ENCODE measurements around the gene HGS. TPM values are rescaled to one million over a fixed set of nuclear protein-coding genes. Genes with fewer than 3 reads are reported as not detected.

HGS gene
- total RNA-seq, 1 experiment from 2014 or later = 187 TPM

DNA sequence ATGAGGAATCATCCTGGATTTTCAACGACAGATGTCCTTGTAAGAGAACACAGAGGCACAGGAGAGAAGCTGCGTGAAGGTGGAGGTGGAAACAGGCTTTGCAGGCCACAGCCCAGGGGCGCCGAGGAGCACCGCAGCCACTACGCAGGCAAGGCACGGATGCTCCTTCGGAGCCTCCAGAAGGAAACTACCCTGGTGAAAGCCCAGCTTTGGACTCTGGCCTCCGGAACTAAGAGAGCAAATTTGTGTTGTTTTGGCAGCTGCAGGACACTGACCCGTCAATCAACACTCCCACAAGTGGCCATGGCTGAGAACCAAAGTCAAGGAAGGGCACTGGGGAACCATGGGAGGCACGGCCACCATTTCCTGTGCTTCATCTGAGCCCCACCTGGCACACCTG is 3.7 kb upstream of the HGS start:
- Histone ChIP-seq H3K27me3 (replicated peaks; ENCODE audit: insufficient read depth, low read depth, low read length, poor library complexity) (no peaks in the 10 kb centered on the region), H3K4me1 (ENCODE audit: insufficient read depth, low read length, poor library complexity, severe bottlenecking) (peaks cover 23% of the 10 kb centered on the region), H3K36me3 (ENCODE audit: insufficient read depth, low read length, poor library complexity, severe bottlenecking) (peaks cover 2% of the 10 kb centered on the region), H3K27ac (ENCODE audit: low read depth, low read length, poor library complexity, severe bottlenecking) (no peak overlapping the region), H3K4me3 (ENCODE audit: low read depth, low read length, poor library complexity, severe bottlenecking) (no peak overlapping the region), H3K9me3 (ENCODE audit: low read depth, low read length, poor library complexity, severe bottlenecking) (no peaks in the 10 kb centered on the region)
- ChIA-PET CTCF (interaction anchor here (0.7 kb wide), 1 partner anchor 10 kb away, joined by 4 read pairs; no protein-coding TSS in a partner anchor), POLR2A (ENCODE audit: low non-redundant PET) (interaction anchor here (0.7 kb wide), 1 partner anchor 12 kb away, joined by 20 read pairs; no protein-coding TSS in a partner anchor)
- TF ChIP-seq, protein P1, sequence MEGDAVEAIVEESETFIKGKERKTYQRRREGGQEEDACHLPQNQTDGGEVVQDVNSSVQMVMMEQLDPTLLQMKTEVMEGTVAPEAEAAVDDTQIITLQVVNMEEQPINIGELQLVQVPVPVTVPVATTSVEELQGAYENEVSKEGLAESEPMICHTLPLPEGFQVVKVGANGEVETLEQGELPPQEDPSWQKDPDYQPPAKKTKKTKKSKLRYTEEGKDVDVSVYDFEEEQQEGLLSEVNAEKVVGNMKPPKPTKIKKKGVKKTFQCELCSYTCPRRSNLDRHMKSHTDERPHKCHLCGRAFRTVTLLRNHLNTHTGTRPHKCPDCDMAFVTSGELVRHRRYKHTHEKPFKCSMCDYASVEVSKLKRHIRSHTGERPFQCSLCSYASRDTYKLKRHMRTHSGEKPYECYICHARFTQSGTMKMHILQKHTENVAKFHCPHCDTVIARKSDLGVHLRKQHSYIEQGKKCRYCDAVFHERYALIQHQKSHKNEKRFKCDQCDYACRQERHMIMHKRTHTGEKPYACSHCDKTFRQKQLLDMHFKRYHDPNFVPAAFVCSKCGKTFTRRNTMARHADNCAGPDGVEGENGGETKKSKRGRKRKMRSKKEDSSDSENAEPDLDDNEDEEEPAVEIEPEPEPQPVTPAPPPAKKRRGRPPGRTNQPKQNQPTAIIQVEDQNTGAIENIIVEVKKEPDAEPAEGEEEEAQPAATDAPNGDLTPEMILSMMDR (conservative IDR thresholded peaks at IDR 0.05; ENCODE audit: low read depth, low read length) = no peak
- TF ChIP-seq EZH2 (IDR thresholded peaks at IDR 0.05; ENCODE audit: borderline replicate concordance, low read depth, low read length, poor library complexity, severe bottlenecking) = no peak
- BruUV-seq (replicated peaks) = no TSS peak
- DNase-seq (ENCODE audit: low spot score) = no peak
- intact Hi-C loops (cut with micrococcal nuclease; ENCODE audit: unreplicated experiment) = no loop called here

DNA sequence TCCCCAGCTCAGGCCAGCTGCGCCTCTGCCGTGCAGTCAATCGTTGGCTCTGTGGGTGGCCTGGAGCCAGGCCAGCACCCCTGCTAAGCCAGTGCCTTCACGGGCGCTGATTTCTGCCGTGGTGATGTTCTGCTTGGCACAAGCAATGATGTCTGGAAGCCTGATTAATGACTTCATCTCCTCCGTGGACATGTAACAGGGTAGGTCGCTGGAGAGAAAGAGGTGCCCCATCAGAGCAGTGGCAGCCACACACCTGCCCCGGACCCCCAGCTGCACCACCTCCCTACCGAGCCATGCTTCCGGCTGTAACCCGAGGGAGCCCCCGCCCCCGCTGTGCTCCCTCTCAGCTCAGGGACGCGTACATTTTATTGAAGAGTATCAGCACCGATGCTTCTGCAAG is 2.1 kb upstream of the HGS start:
- H3K9me3 ChIP-seq (ENCODE audit: low read depth, low read length, poor library complexity, severe bottlenecking) = no peaks in the 10 kb centered on the region
- ChIA-PET POLR2A (ENCODE audit: low non-redundant PET) (no interaction called here), CTCF (no interaction called here)
- DNase-seq (ENCODE audit: low spot score) = peak; percentile 79
- no peak for TF ChIP-seq EZH2 (IDR thresholded peaks at IDR 0.05; ENCODE audit: borderline replicate concordance, low read depth, low read length, poor library complexity, severe bottlenecking)
- H3K36me3 ChIP-seq (ENCODE audit: insufficient read depth, low read length, poor library complexity, severe bottlenecking) = peaks cover 11% of the 10 kb centered on the region
- H3K4me3 ChIP-seq (ENCODE audit: low read depth, low read length, poor library complexity, severe bottlenecking) = peak overlapping the region; percentile 93
- peak overlapping the region; percentile 90 for H3K27ac ChIP-seq (ENCODE audit: low read depth, low read length, poor library complexity, severe bottlenecking)
- no TSS peak for BruUV-seq (replicated peaks)
- no peaks in the 10 kb centered on the region for H3K27me3 ChIP-seq (replicated peaks; ENCODE audit: insufficient read depth, low read depth, low read length, poor library complexity)
- peaks cover 25% of the 10 kb centered on the region for H3K4me1 ChIP-seq (ENCODE audit: insufficient read depth, low read length, poor library complexity, severe bottlenecking)
- intact Hi-C loops (cut with micrococcal nuclease; ENCODE audit: unreplicated experiment) = no loop called here

DNA sequence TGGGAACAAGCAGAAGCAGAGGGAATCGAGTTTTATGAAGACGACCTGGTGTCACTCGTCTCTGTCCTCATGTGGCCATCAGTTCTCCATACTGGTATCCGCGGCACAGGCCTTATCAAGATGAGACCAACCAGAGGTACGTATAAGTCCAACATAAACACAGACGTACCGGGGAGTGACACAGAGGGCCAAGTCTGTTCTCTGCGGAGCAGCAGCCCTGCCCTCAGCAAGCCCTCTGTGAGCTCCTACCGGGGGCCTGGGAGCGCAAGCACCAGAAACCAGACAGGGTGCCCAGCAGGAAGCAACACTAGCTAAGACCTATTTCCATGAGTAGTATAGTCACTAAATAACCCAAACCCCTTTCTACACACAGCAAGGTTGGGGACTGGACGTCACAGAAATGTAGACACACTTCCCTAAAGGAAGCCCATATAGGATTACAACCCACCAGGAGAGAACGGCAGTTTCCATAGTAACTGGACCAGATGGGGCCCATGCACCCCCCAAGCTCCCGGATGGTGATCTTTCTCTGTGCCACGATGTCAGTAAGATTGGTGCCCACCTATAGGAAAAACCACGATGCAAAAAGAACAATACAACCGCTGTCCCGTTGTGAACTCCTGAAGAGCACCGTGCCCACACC is 1.1 kb upstream of the HGS start:
- H3K4me1 ChIP-seq (ENCODE audit: insufficient read depth, low read length, poor library complexity, severe bottlenecking) = peaks cover 25% of the 10 kb centered on the region
- H3K4me3 ChIP-seq (ENCODE audit: low read depth, low read length, poor library complexity, severe bottlenecking) = peak overlapping the region; percentile 93
- TF ChIP-seq EZH2 (IDR thresholded peaks at IDR 0.05; ENCODE audit: borderline replicate concordance, low read depth, low read length, poor library complexity, severe bottlenecking) = no peak
- TF ChIP-seq, protein P1 (conservative IDR thresholded peaks at IDR 0.05; ENCODE audit: low read depth, low read length) = no peak
- BruUV-seq (replicated peaks) = no TSS peak
- no peaks in the 10 kb centered on the region for H3K27me3 ChIP-seq (replicated peaks; ENCODE audit: insufficient read depth, low read depth, low read length, poor library complexity)
- peak; percentile 46 for DNase-seq (ENCODE audit: low spot score)
- H3K36me3 ChIP-seq (ENCODE audit: insufficient read depth, low read length, poor library complexity, severe bottlenecking) = peaks cover 21% of the 10 kb centered on the region
- ChIA-PET POLR2A (ENCODE audit: low non-redundant PET) (no interaction called here), CTCF (no interaction called here)
- intact Hi-C loops (cut with micrococcal nuclease; ENCODE audit: unreplicated experiment) = no loop called here
- peak overlapping the region; percentile 90 for H3K27ac ChIP-seq (ENCODE audit: low read depth, low read length, poor library complexity, severe bottlenecking)
- H3K9me3 ChIP-seq (ENCODE audit: low read depth, low read length, poor library complexity, severe bottlenecking) = no peaks in the 10 kb centered on the region

DNA sequence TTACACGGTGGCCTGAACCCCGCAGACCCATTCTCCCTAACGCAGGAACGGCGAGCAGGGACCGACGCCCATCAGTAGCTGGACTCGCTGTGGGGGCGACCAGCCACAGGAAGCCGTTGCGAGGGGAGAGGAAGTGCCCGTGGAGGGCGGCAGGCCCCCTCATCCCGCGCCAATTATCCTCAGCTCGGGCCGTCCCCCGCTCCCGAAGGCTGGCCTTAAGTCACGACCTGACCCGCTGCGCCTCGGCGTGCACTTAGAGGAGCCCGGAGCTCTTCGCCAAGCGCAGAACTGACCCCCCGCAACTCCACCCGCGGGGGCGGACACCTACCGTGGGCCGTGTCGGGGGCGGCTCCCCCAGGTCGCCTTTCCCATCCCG is 615 bp upstream of the HGS start:
- Histone ChIP-seq H3K36me3 (ENCODE audit: insufficient read depth, low read length, poor library complexity, severe bottlenecking) (peaks cover 26% of the 10 kb centered on the region), H3K27me3 (replicated peaks; ENCODE audit: insufficient read depth, low read depth, low read length, poor library complexity) (no peaks in the 10 kb centered on the region), H3K27ac (ENCODE audit: low read depth, low read length, poor library complexity, severe bottlenecking) (peak overlapping the region; percentile 90), H3K9me3 (ENCODE audit: low read depth, low read length, poor library complexity, severe bottlenecking) (no peaks in the 10 kb centered on the region), H3K4me3 (ENCODE audit: low read depth, low read length, poor library complexity, severe bottlenecking) (peak overlapping the region; percentile 93), H3K4me1 (ENCODE audit: insufficient read depth, low read length, poor library complexity, severe bottlenecking) (peaks cover 25% of the 10 kb centered on the region)
- POLR2A ChIA-PET (ENCODE audit: low non-redundant PET) = no interaction called here
- DNase-seq (ENCODE audit: low spot score) = no peak
- TF ChIP-seq, protein P1 (conservative IDR thresholded peaks at IDR 0.05; ENCODE audit: low read depth, low read length) = no peak
- TF ChIP-seq EZH2 (IDR thresholded peaks at IDR 0.05; ENCODE audit: borderline replicate concordance, low read depth, low read length, poor library complexity, severe bottlenecking) = no peak
- BruUV-seq (replicated peaks) = no TSS peak
- intact Hi-C loops (cut with micrococcal nuclease; ENCODE audit: unreplicated experiment) = no loop called here
- CTCF ChIA-PET = interaction anchor here (1.0 kb wide), 1 partner anchor 11 kb away, joined by 3 read pairs; no protein-coding TSS in a partner anchor

All from A673 (cell line).